GM10248 (cell line): Measurements from ENCODE around the gene PRSS12.
"Not testable (repeated sequence)": the region's sequence is repeated elsewhere in the genome, so short reads cannot be mapped to it uniquely, and the experiment has no call there.

Experiments used
- CTCF ChIA-PET: fragments of 300-600 bp; sonication (Branson Sonifier 250); formaldehyde crosslinking; extraction: SDS; loops from one replicate; lab custom pipeline; 2021; ENCODE audit warnings: antibody characterized with exemption; lab: Yijun Ruan, JAX
- POLR2A ChIA-PET: fragments of 350-650 bp; sonication (Branson Sonifier 250); formaldehyde crosslinking; extraction: SDS; loops from one replicate; lab custom pipeline; 2020; ENCODE audit warnings: antibody characterized with exemption; lab: Yijun Ruan, JAX
- DNase-seq: peaks from one replicate; pipeline ENCODE4 v3.0.0; 2012; ENCODE audit errors: extremely low spot score
- CTCF ChIP-seq: IDR thresholded peaks from 2 replicates; pipeline ENCODE4 v1.5.1; 2012; ENCODE audit warnings: mild to moderate bottlenecking, low read depth; ENCODE audit errors: extremely low read depth, missing control alignments, control extremely low read depth

Gene PRSS12

GRCh38 chr4:118395057-118395644 lies 42.3 kb upstream of the PRSS12 start:
- TF ChIP-seq CTCF, result no peak
- no peak for DNase-seq
- ChIA-PET POLR2A (no interaction called here), CTCF (no interaction called here)

GRCh38 chr4:118392509-118392908 lies 39.7 kb upstream of the PRSS12 start:
- POLR2A ChIA-PET, DNase-seq: not testable (repeated sequence)
- CTCF ChIA-PET, result interaction anchor here (1.0 to 1.7 kb wide), 3 partner anchors 11 to 169 kb away, joined by 3 read pairs; no protein-coding TSS in a partner anchor

GRCh38 chr4:118390121-118390520 lies 37.3 kb upstream of the PRSS12 start:
- TF ChIP-seq CTCF, result no peak
- no peak for DNase-seq
- CTCF ChIA-PET, result no interaction called here

GRCh38 chr4:118389721-118390120 lies 36.9 kb upstream of the PRSS12 start:
- CTCF ChIA-PET, result no interaction called here
- TF ChIP-seq CTCF, result no peak
- DNase-seq, result no peak
- POLR2A ChIA-PET, result no interaction called here

More at GRCh38 chr4:118390121-118390520, 37.3 kb upstream of the PRSS12 start:
- POLR2A ChIA-PET, result no interaction called here

- TF ChIP-seq CTCF, result no peak
- POLR2A ChIA-PET, result no interaction called here
- no peak for DNase-seq
- CTCF ChIA-PET, result interaction anchor here (1.0 kb wide), 1 partner anchor 22 kb away, joined by 3 read pairs; no protein-coding TSS in a partner anchor
Observed at GRCh38 chr4:118388606-118389005, 35.8 kb upstream of the PRSS12 start.

GRCh38 chr4:118381902-118382301 lies 29.1 kb upstream of the PRSS12 start:
- no peak for TF ChIP-seq CTCF
- DNase-seq, result no peak
- CTCF ChIA-PET, result interaction anchor here (1.1 to 1.2 kb wide), 3 partner anchors 9 to 32 kb away, joined by 3 read pairs; no protein-coding TSS in a partner anchor
- POLR2A ChIA-PET, result no interaction called here

- ChIA-PET POLR2A (no interaction called here), CTCF (no interaction called here)
- no peak for TF ChIP-seq CTCF
- DNase-seq, result no peak
Observed at GRCh38 chr4:118373614-118374255, 20.9 kb upstream of the PRSS12 start.
